GM19372 (cell line): ENCODE results near the gene TDRD9.

Experiments used
- ATAC-seq: cut with Tn5 transposase; IDR thresholded peaks from one replicate; pipeline ENCODE4 v1.9.1; 2021; ENCODE audit warnings: mild to moderate bottlenecking, low read depth, moderate library complexity; ENCODE audit not compliant: unreplicated experiment

TDRD9 gene

DNA sequence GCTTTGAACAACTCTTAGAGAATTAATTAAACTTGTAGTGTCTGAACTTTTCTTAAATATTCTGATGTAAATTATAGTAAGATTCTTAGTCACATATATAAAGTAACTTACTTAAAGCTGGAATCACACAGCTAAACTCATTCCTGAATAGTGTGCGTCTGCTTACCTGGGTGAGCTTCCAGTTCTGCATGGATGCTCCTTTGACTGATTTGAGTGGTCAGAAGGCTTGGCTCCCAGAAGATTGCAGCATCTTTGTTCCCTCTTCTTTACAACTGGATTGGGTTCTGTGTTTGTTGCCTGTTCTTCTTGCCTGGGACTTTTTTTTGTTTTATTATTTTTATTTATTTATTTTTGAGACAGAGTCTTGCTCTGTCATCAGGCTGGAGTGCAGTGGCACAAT lies 90.8 kb downstream of the TDRD9 start:
- no peak for ATAC-seq

DNA sequence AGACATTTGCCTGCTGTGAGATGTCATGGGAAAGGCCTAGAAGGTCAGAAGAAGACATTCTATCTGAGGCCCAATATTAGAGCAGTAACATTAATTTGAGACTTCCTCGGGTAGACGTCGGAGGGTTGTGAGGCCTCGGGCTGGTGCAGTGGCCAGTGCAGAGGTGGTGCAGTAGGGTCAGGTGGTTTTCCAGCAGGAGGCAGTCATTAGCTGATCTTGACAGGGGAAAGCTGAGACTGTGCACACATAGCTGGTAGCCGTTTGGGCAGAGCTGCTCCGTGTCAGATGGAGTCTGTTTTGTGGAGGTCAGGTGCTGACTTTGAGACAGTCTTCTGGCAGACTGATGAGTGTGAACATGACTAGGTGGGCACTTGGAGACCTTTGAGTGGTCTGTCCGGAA lies 91.5 kb downstream of the TDRD9 start:
- ATAC-seq = no peak

DNA sequence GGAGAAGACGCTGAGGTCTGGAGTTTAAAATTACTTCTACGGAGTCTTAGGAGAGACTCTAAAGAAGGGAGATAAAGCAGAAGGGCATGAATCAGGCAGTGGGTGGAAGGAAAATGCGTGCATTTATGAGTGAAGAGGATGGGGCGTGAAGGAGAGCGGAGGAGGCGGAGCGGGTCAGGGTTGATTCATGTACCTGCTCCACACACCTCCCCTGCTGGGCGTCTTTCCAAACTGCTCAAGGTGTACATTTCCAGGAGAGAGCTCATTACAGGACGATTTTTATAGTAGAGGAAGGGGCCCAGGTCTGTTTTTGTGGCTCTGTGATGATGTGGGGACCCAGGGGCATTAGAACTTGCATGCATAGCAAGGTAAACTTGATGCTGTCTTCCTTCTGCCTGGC lies 92.2 kb downstream of the TDRD9 start:
- ATAC-seq = no peak

DNA sequence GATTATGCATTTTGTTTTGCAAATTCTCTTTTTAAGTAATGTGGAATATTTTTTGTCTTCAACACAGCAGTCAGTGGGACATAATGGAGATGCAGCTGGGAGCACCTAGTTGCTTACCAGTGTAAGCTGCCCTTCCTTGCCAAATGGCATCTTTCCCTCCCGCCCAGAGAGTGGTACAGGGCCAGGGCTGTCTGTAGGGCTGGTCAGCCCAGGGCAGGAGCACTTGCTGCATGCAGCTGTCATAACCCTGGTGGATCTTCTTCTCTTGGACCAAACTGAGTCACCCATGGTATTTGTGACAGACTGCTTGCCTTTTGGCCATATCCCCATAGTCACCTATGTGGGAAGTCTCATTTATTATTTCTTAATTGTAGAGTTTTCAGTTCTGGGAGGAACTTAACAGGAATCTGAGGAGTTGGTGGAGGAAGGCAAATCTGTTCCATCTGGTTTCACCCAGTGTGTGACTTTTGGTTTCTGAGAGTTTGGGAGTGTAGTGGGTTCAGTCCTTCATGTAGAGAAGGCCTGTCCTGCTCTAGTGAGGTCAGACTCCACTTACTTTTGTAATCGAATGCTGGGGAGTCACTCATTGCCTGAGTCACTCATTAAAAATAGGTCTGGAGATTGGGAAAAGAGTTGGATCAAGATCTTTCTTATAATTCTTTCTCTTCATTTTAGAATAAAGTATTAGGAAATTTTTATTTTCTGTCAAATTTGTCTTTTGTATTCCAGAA lies 95.2 kb downstream of the TDRD9 start:
- no peak for ATAC-seq

DNA sequence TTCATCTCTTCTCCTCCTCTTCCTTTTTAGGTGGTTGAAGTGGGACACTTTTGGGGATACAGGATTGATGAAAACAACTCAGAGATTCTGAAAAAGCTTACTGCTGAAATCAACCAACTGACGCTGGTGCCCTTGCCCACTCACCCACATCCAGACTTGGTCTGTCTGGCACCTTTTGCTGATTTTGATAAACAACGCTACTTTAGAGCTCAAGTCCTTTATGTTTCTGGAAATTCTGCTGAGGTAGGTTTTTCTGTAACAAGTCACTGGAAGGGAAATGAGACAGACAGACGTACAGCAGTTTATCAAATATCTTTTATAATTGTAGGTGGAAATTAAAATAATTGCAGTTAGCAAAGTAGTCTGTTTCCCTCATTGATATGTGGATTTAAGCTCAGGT lies 97.3 kb downstream of the TDRD9 start:
- ATAC-seq = no peak

DNA sequence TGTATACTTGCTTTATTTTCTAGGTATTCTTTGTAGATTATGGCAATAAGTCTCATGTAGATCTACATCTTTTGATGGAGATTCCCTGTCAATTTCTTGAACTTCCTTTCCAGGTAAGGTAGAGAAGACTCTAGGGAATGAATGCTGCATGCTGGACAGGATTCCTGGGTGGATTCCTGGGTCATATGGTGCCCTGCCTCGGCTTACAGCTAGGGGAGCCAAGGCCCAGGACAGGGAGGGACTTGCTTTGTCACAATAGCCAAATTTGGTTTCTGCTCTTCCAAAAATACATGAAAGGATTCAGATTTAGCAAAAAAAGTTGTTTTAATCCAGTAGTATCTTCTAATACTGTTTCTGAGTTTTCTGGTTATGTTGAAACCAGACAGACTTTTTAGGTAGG lies 97.8 kb downstream of the TDRD9 start:
- no peak for ATAC-seq

DNA sequence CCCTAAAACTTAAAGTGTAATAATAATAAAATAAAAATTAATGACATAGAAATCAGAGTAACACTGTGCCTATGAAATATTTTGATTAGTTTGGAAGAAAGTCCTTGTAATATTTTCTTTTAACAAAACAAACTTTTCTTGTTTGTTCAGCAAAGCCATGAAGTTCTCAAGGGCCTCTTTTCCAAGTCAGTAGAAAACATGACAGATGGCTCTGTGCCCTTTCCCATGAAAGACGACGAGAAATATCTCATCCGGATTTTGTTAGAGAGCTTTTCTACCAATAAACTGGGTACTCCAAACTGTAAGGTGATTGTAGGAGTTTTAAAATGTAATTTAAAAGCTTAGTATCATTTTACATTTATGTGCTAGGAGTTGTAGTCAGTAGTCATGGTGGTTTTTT lies 102.7 kb downstream of the TDRD9 start:
- no peak for ATAC-seq

DNA sequence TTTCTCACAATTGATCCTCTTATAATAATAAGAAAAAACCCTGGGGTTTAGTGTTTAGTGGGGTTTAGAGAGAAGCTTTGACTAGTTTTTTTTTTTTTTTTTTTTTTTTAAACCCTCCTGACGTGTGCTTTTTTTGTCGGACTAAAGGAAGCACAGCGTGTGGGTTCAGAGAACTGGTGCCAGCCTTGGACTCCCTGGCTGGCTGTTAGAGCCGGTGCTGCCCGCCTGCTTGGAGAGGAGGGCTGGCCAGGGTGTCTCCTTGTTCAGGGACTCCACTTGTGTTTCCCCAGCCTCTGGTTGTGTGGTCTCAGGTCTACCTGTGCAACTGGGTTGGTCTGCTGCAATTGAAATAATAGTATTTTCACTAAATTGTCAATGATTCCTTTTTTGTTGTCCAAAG lies 103.1 kb downstream of the TDRD9 start:
- no peak for ATAC-seq

DNA sequence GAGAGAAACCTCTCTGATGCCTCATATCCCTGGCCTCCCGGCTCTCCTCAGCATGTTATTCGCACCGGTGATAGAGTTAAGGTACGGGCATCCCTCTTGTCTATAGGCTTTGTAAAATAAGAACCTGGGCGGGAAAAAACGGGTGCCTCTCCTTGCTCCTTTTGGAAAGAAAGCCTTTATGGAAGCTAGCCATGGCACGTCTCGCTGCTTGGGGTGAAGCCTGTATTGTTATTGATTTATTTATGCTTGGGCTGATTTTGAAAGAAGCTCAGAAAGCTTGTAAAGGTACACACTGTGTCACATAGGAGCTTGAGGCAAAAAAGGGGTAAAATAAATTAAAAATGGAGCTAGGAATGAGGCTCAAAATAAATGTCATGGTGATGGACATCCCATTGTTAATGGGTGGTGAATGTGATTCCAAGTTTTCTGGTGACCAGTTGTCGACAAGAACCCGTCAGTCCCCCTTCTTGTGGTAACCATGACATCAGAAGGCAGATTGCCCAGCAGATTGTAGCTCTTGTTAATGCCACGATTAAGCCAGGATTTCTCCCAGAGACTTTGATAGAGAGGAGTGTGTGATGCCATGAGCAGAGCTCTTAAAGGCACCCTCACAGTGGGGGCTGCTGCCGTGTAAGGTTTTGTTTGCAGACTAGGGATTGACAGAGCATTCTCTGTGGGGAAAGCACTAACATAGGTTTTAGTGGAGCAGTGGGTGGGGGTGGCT lies 106.9 kb downstream of the TDRD9 start:
- no peak for ATAC-seq

DNA sequence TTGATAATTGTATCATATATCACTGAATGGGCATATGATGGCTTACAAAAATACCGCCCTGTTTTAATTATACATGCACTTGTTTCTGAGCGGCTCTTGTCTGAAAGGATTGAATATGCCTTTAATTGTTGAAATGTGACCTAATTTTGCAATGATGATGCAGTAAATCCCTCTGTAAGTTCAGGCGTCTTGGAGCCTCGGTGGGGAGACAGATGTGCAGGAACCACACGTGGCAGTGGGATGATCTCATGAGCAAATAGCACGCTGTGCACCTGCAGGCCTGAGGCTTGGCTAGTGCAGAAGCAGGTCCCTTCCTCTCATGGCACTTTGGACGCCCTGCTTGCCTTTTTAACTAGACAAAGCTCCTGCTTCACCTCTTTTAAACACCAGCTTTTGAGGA lies 108.0 kb downstream of the TDRD9 start:
- ATAC-seq = no peak

DNA sequence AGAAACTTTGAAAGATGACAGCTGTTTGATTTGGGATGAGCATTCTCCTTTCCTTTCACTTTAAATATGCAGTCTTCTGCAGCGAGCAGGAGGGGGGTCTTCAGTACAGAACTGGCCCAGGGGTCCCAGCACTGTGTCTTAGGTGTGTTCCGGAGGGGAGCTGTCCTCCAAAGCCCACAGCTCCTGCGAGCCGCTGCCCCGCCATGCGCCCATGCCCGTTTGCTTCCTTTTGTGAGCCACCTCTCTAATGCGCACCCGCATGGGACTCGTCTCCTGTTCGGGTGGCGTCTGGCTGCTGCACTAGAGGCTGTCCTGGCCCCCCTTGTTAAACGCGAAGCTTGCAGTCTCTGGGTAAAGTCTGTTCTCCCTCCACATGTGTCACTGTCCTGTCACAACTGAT lies 108.8 kb downstream of the TDRD9 start:
- ATAC-seq = no peak

DNA sequence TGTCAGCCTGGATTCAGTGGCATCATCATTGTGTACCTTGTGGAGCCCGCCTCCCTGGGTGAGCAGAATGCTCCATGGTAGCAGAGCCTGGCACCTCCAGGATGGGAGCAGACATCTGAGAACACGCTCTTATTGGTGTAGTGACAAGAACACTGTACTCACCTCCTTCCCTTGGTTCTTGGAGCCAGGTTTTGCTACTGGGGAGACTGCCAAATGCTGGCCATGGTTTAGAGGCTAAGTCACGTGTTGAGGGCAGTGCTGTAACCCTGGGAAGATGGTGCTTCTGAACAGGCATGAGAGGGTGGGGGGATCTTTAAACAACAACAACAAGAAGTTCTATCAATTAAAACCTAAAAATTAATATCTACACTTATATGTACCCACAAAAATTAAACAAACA lies 109.6 kb downstream of the TDRD9 start:
- no peak for ATAC-seq

DNA sequence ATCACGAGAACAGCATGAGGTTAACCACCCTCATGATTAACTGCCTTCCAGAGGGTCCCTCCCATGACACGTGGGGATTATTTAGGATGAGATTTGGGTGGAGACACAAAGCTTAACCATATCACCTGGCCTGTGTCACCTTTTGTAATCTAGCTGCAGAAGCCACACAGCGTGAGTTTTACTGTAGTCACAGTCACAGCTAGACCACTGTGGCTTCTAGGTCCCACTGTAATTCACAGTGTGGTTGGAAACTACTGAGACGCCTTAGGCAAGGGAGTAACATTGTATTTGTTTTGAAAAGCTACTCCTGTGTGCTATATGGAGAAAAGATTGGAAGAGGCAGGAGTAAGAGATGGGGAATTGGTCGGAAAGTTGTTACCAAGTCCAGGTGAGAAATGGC lies 111.0 kb downstream of the TDRD9 start:
- ATAC-seq = no peak

DNA sequence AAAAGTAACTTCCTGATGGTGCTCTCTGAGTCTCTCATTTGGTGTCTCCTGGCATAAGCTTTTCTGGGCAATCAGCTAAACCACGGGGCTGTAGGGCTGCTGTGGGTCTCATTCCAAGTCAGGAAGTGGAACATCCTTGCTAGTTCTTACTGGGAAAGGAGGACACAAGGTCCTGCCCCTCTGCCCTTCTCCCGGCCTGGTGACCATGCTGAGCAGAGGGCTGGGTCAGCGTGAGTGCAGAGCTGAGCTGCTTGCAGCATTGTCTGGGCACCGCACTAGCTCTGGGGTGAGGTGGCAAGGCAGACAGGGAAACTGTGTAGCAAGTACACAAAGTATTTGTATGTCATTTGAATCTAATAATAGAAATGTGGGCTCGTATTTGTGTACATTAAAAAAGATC lies 112.3 kb downstream of the TDRD9 start:
- ATAC-seq = no peak

DNA sequence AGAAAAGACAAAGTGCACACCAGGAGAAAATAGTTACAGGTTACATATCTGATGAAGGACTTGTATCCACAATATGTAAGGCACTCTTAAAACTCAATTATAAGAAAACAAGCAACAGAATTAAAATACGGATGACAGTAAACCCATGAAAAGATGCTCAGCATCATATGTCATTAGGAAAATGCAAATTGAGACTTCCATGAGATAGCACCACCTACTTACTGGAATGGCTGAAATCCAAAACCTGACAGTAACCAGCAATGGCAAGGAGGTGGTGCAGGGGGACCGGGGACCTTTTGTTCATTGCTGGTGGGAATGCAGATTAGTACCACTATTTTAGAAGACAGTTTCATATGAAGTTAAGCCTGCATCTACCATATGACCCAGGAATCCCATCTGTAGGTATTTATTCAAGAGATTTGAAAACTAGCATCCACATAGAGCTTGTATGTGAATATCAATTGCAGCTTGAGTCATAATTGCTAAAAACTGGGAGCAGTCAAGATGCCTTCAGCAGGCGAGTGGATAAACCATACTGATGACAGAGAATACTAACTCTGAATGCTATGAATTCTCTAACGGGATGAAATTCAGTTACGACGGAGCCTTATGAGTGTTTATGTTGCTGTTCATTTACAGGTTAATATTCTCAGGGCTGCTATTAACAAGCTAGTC lies 113.3 kb downstream of the TDRD9 start:
- ATAC-seq = no peak

DNA sequence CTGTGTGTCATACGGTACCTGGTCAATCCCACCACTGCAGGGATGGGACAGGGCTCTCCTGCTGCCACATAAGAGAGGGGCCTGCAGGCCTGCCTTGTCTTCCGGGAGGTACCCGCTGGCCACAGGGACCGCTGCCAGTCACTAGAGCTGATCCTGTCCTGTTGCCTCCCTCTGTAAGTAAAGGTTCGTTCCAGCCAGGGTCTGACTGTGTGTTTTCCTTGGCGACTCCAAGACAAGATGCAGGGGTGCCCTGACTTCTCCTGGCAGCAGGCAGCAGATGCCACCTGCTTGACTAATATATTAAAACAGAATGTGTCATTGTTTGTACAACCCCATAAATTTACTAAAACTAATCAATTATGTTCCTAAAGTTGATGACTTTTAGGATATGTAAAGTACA lies 115.8 kb downstream of the TDRD9 start:
- no peak for ATAC-seq

DNA sequence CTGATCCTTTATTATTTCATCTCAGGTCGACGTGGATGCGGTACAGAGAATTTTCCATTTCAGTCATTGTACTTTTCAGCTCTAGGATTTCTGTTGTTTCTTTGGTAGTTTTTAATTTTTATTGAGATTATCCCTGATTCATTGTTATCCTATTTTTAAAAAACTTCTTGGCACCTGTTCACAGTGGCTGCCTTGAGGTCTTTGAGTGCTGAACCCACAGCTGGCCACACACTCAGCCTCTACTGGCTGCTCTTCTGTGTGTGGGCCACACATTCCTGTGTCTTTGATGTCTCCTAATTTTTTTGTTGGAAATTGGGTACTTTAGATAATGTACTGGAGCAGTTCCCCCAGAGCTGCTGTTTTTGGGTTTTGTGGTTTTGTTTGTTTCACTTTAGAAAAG lies 119.5 kb downstream of the TDRD9 start:
- no peak for ATAC-seq

DNA sequence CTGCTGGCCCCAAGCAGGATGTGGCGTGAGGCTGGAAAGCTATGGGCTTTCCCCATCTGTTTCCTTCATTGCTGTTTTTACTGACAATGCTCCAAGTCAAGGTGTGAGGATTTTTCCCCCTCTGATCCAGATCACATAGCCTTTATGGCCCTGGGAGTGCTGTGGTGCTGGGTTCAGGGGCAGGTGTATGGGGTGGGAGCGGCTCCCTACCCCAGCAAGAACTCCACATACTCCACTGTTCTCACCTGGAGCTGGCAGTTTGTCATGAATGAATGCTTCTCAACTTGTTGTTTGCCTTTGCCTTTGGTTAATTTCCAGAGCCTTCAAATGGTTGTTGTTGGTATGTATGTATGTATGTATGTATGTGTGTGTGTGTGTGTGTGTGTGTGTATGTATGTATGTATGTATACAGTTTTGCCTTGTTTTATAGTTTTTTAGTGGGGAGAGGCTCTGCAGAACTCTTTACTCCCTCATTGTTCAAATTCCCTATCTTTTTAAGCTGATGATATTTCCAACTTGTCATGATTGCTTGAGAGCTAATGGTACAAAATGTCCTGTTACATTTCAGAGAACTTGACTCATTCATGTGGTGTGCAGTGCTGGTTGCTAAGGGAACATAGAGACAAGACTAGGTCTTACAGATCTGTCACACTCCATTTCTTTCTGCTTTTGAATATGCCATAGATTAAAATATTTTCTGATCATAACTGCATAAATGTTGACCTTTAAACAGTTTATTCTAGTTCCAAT lies 120.7 kb downstream of the TDRD9 start:
- ATAC-seq = no peak

DNA sequence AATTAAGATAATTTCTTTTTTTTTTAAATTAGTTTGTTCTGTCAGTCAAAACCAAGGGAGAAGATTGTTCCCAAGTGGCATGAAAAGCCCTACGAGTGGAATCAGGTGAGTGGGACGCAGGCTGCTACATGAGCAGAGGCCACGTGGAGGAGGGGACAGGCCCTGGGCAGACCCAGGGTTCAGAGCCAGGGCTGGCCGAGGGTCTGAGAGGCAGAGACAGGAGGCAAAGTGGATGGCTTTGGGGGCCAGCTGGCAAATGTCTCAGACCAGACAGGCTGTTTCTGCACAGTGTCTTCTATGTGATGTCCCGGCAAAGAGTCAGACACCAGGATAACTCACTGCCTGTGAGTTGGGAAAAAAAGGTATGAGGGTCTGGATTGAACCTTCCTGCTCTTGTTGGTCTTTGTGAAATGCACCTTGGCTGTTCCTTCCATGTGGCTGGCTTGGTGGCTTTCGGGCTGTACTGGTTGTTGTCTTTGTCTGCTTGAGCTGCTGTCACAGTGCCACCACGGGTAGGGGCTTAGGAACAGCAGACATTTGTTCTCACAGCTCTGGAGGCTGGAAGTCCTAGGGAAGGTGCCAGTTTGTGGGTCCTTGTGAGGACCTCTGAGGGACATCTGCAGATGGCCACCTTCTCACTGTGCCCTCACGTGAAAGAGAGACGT lies 121.5 kb downstream of the TDRD9 start:
- ATAC-seq = no peak

DNA sequence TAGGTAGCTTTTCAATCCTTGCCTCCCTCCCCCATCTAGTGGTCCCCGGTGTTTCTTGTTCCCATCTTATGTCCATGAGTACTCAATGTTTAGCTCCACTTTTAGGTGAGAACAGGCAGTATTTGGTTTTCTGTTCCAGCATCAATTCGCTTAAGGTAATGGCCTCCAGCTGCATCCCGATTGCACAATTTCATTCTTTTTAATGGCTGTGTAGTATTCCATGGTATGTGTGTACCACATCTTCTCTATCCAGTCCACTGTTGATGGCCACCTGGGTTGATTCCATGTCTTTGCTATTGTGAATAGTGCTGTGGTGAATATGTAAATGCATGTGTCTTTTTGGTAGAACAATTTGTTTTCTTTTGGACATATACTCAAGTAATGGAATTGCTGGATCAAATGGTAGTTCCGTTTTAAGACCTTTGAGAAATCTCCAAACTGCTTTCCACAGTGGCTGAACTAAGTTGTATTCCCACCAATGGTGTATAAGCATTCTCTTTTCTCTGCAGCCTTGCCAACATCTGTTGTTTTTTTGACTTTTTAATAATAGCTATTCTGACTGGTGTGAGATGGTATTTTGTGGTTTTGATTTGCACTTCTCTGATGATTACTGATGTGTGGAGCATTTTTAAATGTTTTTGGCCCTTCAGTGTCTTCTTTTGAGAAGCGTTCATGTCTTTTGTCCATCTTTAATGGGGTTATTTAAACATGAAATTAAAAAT lies 123.0 kb downstream of the TDRD9 start:
- ATAC-seq = no peak
